IMR-90 (cell line): ENCODE measurements around the gene TNFRSF4. TPM values are rescaled to one million over a fixed set of nuclear protein-coding genes. Genes with fewer than 3 reads are reported as not detected.

Source experiments
- ATAC-seq: fragments of 200-7000 bp; cut with Tn5 transposase; 2 replicates; pipeline ENCODE4 v1.9.1; 2020; ENCODE audit warnings: low read depth, mild to moderate bottlenecking, moderate library complexity
- BruUV-seq: library from RNA; stranded (reverse); fragments of 400-500 nt; replicated peaks from 2 replicates; lab custom pipeline; 2021; lab: Mats Ljungman, UMichigan
- CTCF ChIA-PET: fragments of 300-600 bp; formaldehyde crosslinking; extraction: SDS; loops from one replicate; lab custom pipeline; 2021; ENCODE audit warnings: antibody characterized with exemption; lab: Yijun Ruan, JAX
- POLR2A ChIA-PET: fragments of 300-600 bp; sonication (Branson Sonifier 250); formaldehyde crosslinking; loops from one replicate; lab custom pipeline; 2022; ENCODE audit warnings: antibody characterized with exemption; ENCODE audit not compliant: unreplicated experiment; lab: Charles Lee
- DNase-seq: peaks from one replicate; pipeline ENCODE4 v3.0.0; 2013
- H2AFZ ChIP-seq: replicated peaks from 2 replicates; pipeline ENCODE3; 2013; ENCODE audit warnings: low read length, mild to moderate bottlenecking; ENCODE audit not compliant: poor library complexity
- H2AK5ac ChIP-seq: 2 replicates; pipeline ENCODE4 v1.6.1; 2013; ENCODE audit warnings: low read depth, low read length, inconsistent platforms
- H2AK9ac ChIP-seq: replicated peaks from 2 replicates; pipeline ENCODE3; 2013; ENCODE audit warnings: mild to moderate bottlenecking, low read depth, low read length, moderate library complexity; ENCODE audit not compliant: poor library complexity
- H2BK120ac ChIP-seq: 2 replicates; pipeline ENCODE4 v1.6.1; 2013; ENCODE audit warnings: low read depth, low read length, inconsistent platforms
- H2BK15ac ChIP-seq: 3 replicates; pipeline ENCODE4 v1.6.1; 2013; ENCODE audit warnings: low read depth, low read length, inconsistent platforms
- H2BK20ac ChIP-seq: 2 replicates; pipeline ENCODE4 v1.6.1; 2013; ENCODE audit warnings: low read depth, mild to moderate bottlenecking, inconsistent platforms, low read length, moderate library complexity
- H2BK5ac ChIP-seq: 2 replicates; pipeline ENCODE4 v1.6.1; 2013; ENCODE audit warnings: mild to moderate bottlenecking, low read depth, low read length, inconsistent platforms; ENCODE audit not compliant: poor library complexity, severe bottlenecking
- H3K14ac ChIP-seq: replicated peaks from 2 replicates; pipeline ENCODE4 v1.6.1; 2013; ENCODE audit warnings: low read depth, low read length, inconsistent platforms
- H3K18ac ChIP-seq: 2 replicates; pipeline ENCODE4 v1.6.1; 2013; ENCODE audit warnings: low read depth, low read length, control low read depth
- H3K23ac ChIP-seq: 2 replicates; pipeline ENCODE4 v1.6.1; 2013; ENCODE audit warnings: low read depth, low read length, inconsistent platforms
- H3K27ac ChIP-seq: 2 replicates; pipeline ENCODE4 v1.5.1; 2013; ENCODE audit warnings: mild to moderate bottlenecking, control low read depth, low read length; ENCODE audit not compliant: insufficient read depth
- H3K27me3 ChIP-seq: 2 replicates; pipeline ENCODE4 v1.6.1; 2013; ENCODE audit warnings: low read length; ENCODE audit not compliant: control insufficient read depth, insufficient read depth
- H3K36me3 ChIP-seq: 2 replicates; pipeline ENCODE4 v1.6.1; 2013; ENCODE audit warnings: low read length, mixed read lengths; ENCODE audit not compliant: control insufficient read depth, insufficient read depth
- H3K4ac ChIP-seq: 2 replicates; pipeline ENCODE4 v1.6.1; 2013; ENCODE audit warnings: low read depth, low read length, inconsistent platforms
- H3K4me1 ChIP-seq: 2 replicates; pipeline ENCODE4 v1.6.1; 2013; ENCODE audit warnings: low read length, mixed read lengths; ENCODE audit not compliant: control insufficient read depth, insufficient read depth
- H3K4me2 ChIP-seq: 2 replicates; pipeline ENCODE4 v1.6.1; 2013; ENCODE audit warnings: low read depth, mild to moderate bottlenecking, control low read depth, low read length, moderate library complexity
- H3K4me3 ChIP-seq: 2 replicates; pipeline ENCODE4 v1.5.1; 2013; ENCODE audit warnings: low read depth, mild to moderate bottlenecking, control low read depth, low read length, moderate library complexity; ENCODE audit not compliant: insufficient read depth
- H3K56ac ChIP-seq: 2 replicates; pipeline ENCODE4 v1.6.1; 2013; ENCODE audit warnings: low read length, inconsistent platforms; ENCODE audit not compliant: insufficient read depth; ENCODE audit errors: extremely low read depth
- H3K79me1 ChIP-seq, 2 experiments: 2 replicates each; pipeline ENCODE4 v1.6.1; 2013; ENCODE audit warnings: low read length in 2 of 2, inconsistent platforms in 1 of 2, low read depth in 1 of 2
- H3K9ac ChIP-seq: 2 replicates; pipeline ENCODE4 v1.6.1; 2013; ENCODE audit warnings: low read depth, low read length, control low read depth
- H3K9me1 ChIP-seq: 2 replicates; pipeline ENCODE4 v1.6.1; 2013; ENCODE audit warnings: low read length, inconsistent platforms; ENCODE audit not compliant: insufficient read depth
- H3K9me3 ChIP-seq: 2 replicates; pipeline ENCODE4 v1.6.1; 2013; ENCODE audit warnings: low read length; ENCODE audit not compliant: control insufficient read depth, insufficient read depth
- H4K20me1 ChIP-seq: 2 replicates; pipeline ENCODE4 v1.6.1; 2013; ENCODE audit warnings: low read length, inconsistent platforms; ENCODE audit not compliant: insufficient read depth
- H4K5ac ChIP-seq: 2 replicates; pipeline ENCODE4 v1.6.1; 2013; ENCODE audit warnings: mild to moderate bottlenecking, low read depth, low read length, control low read depth
- H4K8ac ChIP-seq, 2 experiments: 2 replicates each; pipeline ENCODE4 v1.6.1; 2013; ENCODE audit warnings: low read depth in 2 of 2, low read length in 2 of 2, control low read depth in 1 of 2, inconsistent platforms in 1 of 2
- H4K91ac ChIP-seq: 2 replicates; pipeline ENCODE4 v1.6.1; 2013; ENCODE audit warnings: low read depth, low read length, inconsistent platforms; ENCODE audit not compliant: insufficient read depth
- BHLHE40 ChIP-seq: fragments of 150-350 bp; IDR thresholded peaks from 2 replicates; pipeline ENCODE4 v1.6.1; 2016; ENCODE audit warnings: mild to moderate bottlenecking, low read depth, low read length
- CEBPB ChIP-seq: IDR thresholded peaks from 2 replicates; pipeline ENCODE4 v1.6.1; 2012; ENCODE audit warnings: low read depth, low read length, improper control_type of control experiment
- CHD1 ChIP-seq: IDR thresholded peaks from 2 replicates; pipeline ENCODE4 v1.6.1; 2012; ENCODE audit warnings: low read depth, low read length, improper control_type of control experiment
- FOS ChIP-seq: fragments of 150-350 bp; IDR thresholded peaks from 2 replicates; pipeline ENCODE4 v1.6.1; 2016; ENCODE audit warnings: low read depth, low read length
- MAFK ChIP-seq: IDR thresholded peaks from 2 replicates; pipeline ENCODE4 v1.6.1; 2012; ENCODE audit warnings: low read depth, low read length, improper control_type of control experiment
- MAZ ChIP-seq: IDR thresholded peaks from 2 replicates; pipeline ENCODE4 v1.6.1; 2012; ENCODE audit warnings: low read depth, mild to moderate bottlenecking, low read length, improper control_type of control experiment, moderate library complexity, borderline replicate concordance
- MXI1 ChIP-seq: IDR thresholded peaks from 2 replicates; pipeline ENCODE4 v1.6.1; 2012; ENCODE audit warnings: low read depth, mild to moderate bottlenecking, low read length, moderate library complexity, borderline replicate concordance
- NFE2L2 ChIP-seq: fragments of 150-350 bp; IDR thresholded peaks from 2 replicates; pipeline ENCODE4 v1.6.1; 2016; ENCODE audit warnings: low read depth, mild to moderate bottlenecking, low read length
- POLR2A ChIP-seq: IDR thresholded peaks from 2 replicates; pipeline ENCODE4 v1.6.1; 2012; ENCODE audit warnings: mild to moderate bottlenecking, low read depth, low read length
- RAD21 ChIP-seq: IDR thresholded peaks from 2 replicates; pipeline ENCODE4 v1.6.1; 2012; ENCODE audit warnings: low read length, improper control_type of control experiment
- RCOR1 ChIP-seq: IDR thresholded peaks from 2 replicates; pipeline ENCODE4 v1.6.1; 2012; ENCODE audit warnings: mild to moderate bottlenecking, low read length, improper control_type of control experiment; ENCODE audit not compliant: insufficient replicate concordance
- RFX5 ChIP-seq: IDR thresholded peaks from 2 replicates; pipeline ENCODE4 v1.8.0; 2012; ENCODE audit warnings: low read depth, mild to moderate bottlenecking, low read length, moderate library complexity
- SMC3 ChIP-seq: fragments of 150-350 bp; IDR thresholded peaks from 2 replicates; pipeline ENCODE4 v1.6.1; 2016; ENCODE audit warnings: low read depth, mild to moderate bottlenecking, antibody characterized with exemption, low read length, moderate library complexity
- WGBS, 2 experiments: methylation state at CpG; one replicate each; pipeline versions ENCODE4 v1.1.5 to v1.1.7; 2013; ENCODE audit warnings: missing lambda C conversion rate in 2 of 2; ENCODE audit not compliant: insufficient read length in 1 of 2; ENCODE audit errors: extremely low coverage in 2 of 2; 5-methylcytosine and 5-hydroxymethylcytosine counted together
- dilution Hi-C: fragments of 300-500 bp; cut with HindIII; formaldehyde crosslinking; loops from one replicate; pipeline ENCODE4 v1.14.3; 2018; ENCODE audit warnings: low sequenced_read_pairs; ENCODE audit not compliant: unreplicated experiment
- in situ Hi-C: fragments of 300-500 bp; cut with MboI; formaldehyde crosslinking; loops from 3 replicates; pipeline ENCODE4 v1.14.3; 2019; ENCODE audit warnings: low sequenced_read_pairs, inconsistent platforms, mixed read lengths
- intact Hi-C: fragments of 100-400 bp; cut with micrococcal nuclease; formaldehyde crosslinking; loops from 2 replicates; pipeline ENCODE4 v1.10.0; 2022
- polyA plus RNA-seq, 3 experiments: library from polyadenylated mRNA; depleted of rRNA; stranded (reverse); fragments of >200 nt; gene quantifications; 2 replicates each; pipeline ENCODE4 v1.2.3, GENCODE V29; 2012; ENCODE audit warnings: low replicate concordance in 1 of 3
- total RNA-seq: library from RNA; depleted of rRNA; stranded (reverse); fragments of >200 nt; gene quantifications from 2 replicates; pipeline ENCODE4 v1.2.3, GENCODE V29; 2012
- TF ChIP-seq, protein P1 (sequence below): fragments of 150-350 bp; IDR thresholded peaks from 2 replicates; pipeline ENCODE4 v1.6.1; 2016; ENCODE audit warnings: low read depth, mild to moderate bottlenecking, low read length, moderate library complexity, borderline replicate concordance
- TF ChIP-seq, protein P2 (sequence below): fragments of 150-350 bp; IDR thresholded peaks from 2 replicates; pipeline ENCODE4 v1.6.1; 2017; ENCODE audit warnings: mild to moderate bottlenecking, antibody characterized with exemption, low read length, low read depth
- TF ChIP-seq, protein P3 (sequence below): conservative IDR thresholded peaks from 2 replicates; pipeline ENCODE4 v1.5.1; 2012; ENCODE audit warnings: mild to moderate bottlenecking, low read depth, low read length, improper control_type of control experiment

The TNFRSF4 gene
- total and polyA plus RNA-seq, 2 of the 4 experiments (the other 2 are of a cell fraction): 0.15 TPM; not detected in 1

DNA sequence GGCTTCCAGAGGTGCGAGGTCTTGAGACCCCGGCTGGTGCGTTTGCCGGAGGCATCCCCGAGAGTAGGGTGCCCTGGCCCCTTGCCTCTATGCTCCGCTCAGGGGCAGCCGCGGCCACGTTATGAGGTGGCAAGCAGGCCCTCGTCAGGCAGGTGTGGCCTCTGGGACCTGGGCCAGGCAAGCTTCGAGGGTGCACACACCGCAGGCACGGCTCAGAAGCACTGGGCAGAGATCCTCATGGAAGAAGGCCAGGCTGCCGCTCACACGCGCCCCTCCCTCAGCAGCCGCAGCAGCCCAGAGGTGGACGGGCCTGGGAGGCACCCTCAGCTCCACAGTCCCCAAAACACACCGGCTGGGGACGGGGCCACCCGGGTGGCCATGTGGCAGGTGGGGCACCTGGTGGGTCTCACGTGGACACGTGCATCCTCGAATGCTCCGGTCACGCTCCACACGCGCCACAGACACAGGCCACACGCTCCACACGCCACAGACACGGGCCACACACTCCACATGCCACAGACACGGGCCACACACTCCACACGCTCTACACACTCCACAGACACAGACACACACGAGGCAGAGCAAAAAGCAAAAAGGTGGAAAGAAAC lies 11.4 kb upstream of the TNFRSF4 start:
- H2AFZ ChIP-seq: no peak overlapping the region
- no peak overlapping the region for H2AK5ac ChIP-seq
- H3K79me1 ChIP-seq: peaks cover 11 to 61% of the 10 kb centered on the region in 2 experiments; a peak in 3 of 4 replicates
- ATAC-seq (no peak), DNase-seq (no peak)
- peaks cover 15% of the 10 kb centered on the region for H3K9me1 ChIP-seq
- no peak overlapping the region for H3K4me3 ChIP-seq
- H2BK5ac ChIP-seq: no peak overlapping the region
- no peaks in the 10 kb centered on the region for H3K9me3 ChIP-seq
- WGBS, 2 experiments: 98% methylated on average over 16 of the region's 34 CpGs; no CpG with 5 or more reads in 1 of the 2 experiments
- ChIA-PET CTCF (no interaction called here), POLR2A (no interaction called here)
- H2BK120ac ChIP-seq: no peak overlapping the region
- H3K36me3 ChIP-seq: peaks cover 70% of the 10 kb centered on the region
- intact Hi-C loops: no loop called here
- no peak overlapping the region for H3K4me2 ChIP-seq
- peaks cover 64% of the 10 kb centered on the region for H4K20me1 ChIP-seq
- in situ Hi-C loops: no loop called here
- no peak overlapping the region for H3K9ac ChIP-seq
- H2AK9ac ChIP-seq: no peak overlapping the region
- H3K4ac ChIP-seq: no peak overlapping the region
- no peak overlapping the region for H4K91ac ChIP-seq
- peaks cover 6% of the 10 kb centered on the region; the same call in 1 of the 2 replicates for H3K4me1 ChIP-seq
- no peak overlapping the region for H2BK20ac ChIP-seq
- H3K27me3 ChIP-seq: no peaks in the 10 kb centered on the region
- dilution Hi-C loops: no loop called here
- no peak overlapping the region for H3K23ac ChIP-seq
- TF ChIP-seq, protein P1, sequence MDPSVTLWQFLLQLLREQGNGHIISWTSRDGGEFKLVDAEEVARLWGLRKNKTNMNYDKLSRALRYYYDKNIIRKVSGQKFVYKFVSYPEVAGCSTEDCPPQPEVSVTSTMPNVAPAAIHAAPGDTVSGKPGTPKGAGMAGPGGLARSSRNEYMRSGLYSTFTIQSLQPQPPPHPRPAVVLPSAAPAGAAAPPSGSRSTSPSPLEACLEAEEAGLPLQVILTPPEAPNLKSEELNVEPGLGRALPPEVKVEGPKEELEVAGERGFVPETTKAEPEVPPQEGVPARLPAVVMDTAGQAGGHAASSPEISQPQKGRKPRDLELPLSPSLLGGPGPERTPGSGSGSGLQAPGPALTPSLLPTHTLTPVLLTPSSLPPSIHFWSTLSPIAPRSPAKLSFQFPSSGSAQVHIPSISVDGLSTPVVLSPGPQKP: no peak
- TF ChIP-seq RCOR1: no peak
- TF ChIP-seq CEBPB: no peak
- no peak for TF ChIP-seq RFX5
- no peak for TF ChIP-seq FOS
- no peak for TF ChIP-seq CHD1
- no peak for TF ChIP-seq NFE2L2
- TF ChIP-seq, protein P2, sequence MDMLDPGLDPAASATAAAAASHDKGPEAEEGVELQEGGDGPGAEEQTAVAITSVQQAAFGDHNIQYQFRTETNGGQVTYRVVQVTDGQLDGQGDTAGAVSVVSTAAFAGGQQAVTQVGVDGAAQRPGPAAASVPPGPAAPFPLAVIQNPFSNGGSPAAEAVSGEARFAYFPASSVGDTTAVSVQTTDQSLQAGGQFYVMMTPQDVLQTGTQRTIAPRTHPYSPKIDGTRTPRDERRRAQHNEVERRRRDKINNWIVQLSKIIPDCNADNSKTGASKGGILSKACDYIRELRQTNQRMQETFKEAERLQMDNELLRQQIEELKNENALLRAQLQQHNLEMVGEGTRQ: no peak
- TF ChIP-seq MAFK: no peak
- TF ChIP-seq SMC3: no peak
- TF ChIP-seq, protein P3, sequence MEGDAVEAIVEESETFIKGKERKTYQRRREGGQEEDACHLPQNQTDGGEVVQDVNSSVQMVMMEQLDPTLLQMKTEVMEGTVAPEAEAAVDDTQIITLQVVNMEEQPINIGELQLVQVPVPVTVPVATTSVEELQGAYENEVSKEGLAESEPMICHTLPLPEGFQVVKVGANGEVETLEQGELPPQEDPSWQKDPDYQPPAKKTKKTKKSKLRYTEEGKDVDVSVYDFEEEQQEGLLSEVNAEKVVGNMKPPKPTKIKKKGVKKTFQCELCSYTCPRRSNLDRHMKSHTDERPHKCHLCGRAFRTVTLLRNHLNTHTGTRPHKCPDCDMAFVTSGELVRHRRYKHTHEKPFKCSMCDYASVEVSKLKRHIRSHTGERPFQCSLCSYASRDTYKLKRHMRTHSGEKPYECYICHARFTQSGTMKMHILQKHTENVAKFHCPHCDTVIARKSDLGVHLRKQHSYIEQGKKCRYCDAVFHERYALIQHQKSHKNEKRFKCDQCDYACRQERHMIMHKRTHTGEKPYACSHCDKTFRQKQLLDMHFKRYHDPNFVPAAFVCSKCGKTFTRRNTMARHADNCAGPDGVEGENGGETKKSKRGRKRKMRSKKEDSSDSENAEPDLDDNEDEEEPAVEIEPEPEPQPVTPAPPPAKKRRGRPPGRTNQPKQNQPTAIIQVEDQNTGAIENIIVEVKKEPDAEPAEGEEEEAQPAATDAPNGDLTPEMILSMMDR: no peak
- TF ChIP-seq POLR2A: no peak
- TF ChIP-seq RAD21: no peak
- TF ChIP-seq MXI1: no peak
- TF ChIP-seq BHLHE40: no peak
- TF ChIP-seq MAZ: no peak
- H4K5ac ChIP-seq: no peak overlapping the region
- no peak overlapping the region for H3K56ac ChIP-seq
- no peak overlapping the region for H3K27ac ChIP-seq
- no peak overlapping the region for H3K14ac ChIP-seq
- H4K8ac ChIP-seq: no peak overlapping the region
- BruUV-seq: no TSS peak
- no peak overlapping the region for H2BK15ac ChIP-seq
- H3K18ac ChIP-seq: no peak overlapping the region
